Nephron (organoid): ENCODE data around the gene CSF3.
A peak's percentile ranks its signal among the peaks of the same experiment; 100 is the strongest.
"Not testable (repeated sequence)": the region's sequence is repeated elsewhere in the genome, so short reads cannot be mapped to it uniquely, and the experiment has no call there.

Source experiments
- H3K27ac Mint-ChIP-seq, 3 experiments: 2 replicates each; pipeline ENCODE4 v1.8.0; 2020; ENCODE audit warnings: mixed read lengths in 3 of 3, mild to moderate bottlenecking in 2 of 3, moderate library complexity in 1 of 3
- H3K27me3 Mint-ChIP-seq: 2 replicates; pipeline ENCODE4 v1.8.0; 2021; ENCODE audit warnings: low read depth, mild to moderate bottlenecking, moderate library complexity, mixed read lengths
- H3K36me3 Mint-ChIP-seq: 2 replicates; pipeline ENCODE4 v1.8.0; 2020; ENCODE audit warnings: low read depth, mixed read lengths
- H3K4me1 Mint-ChIP-seq: 2 replicates; pipeline ENCODE4 v1.8.0; 2020; ENCODE audit warnings: mixed read lengths
- H3K4me3 Mint-ChIP-seq, 3 experiments: 2 replicates each; pipeline ENCODE4 v1.8.0; 2020; ENCODE audit warnings: mild to moderate bottlenecking in 3 of 3, mixed read lengths in 3 of 3, moderate library complexity in 2 of 3
- H3K9me3 Mint-ChIP-seq: 2 replicates; pipeline ENCODE4 v1.8.0; 2020; ENCODE audit warnings: mixed read lengths
- CTCF ChIP-seq, 3 experiments: fragments of 200-600 bp; sonication (generic); IDR thresholded peaks; one replicate each; pipeline ENCODE4 v1.5.0; 2021; ENCODE audit warnings: antibody characterized with exemption in 3 of 3; ENCODE audit not compliant: unreplicated experiment in 3 of 3

The CSF3 gene

GRCh38 chr17:40000161-40000560 is 15.1 kb upstream of the CSF3 start:
- Mint-ChIP-seq H3K9me3 (peaks cover under 1% of the 10 kb centered on the region), H3K27ac (no peak overlapping the region), H3K27me3 (no peaks in the 10 kb centered on the region), H3K36me3 (peaks cover 21% of the 10 kb centered on the region), H3K4me1 (peaks cover 9% of the 10 kb centered on the region), H3K4me3 (no peak overlapping the region)
- no peak for TF ChIP-seq CTCF (IDR thresholded peaks at IDR 0.05; ENCODE audit: unreplicated experiment in 3 of 3)

- Mint-ChIP-seq H3K36me3 (peaks cover 12% of the 10 kb centered on the region), H3K4me1 (peaks cover 13% of the 10 kb centered on the region)
- not testable (repeated sequence) for H3K9me3 Mint-ChIP-seq, H3K27ac Mint-ChIP-seq, H3K27me3 Mint-ChIP-seq, H3K4me3 Mint-ChIP-seq
Measured at GRCh38 chr17:40001335-40001734, 13.9 kb upstream of the CSF3 start.

- H3K27me3 Mint-ChIP-seq, result no peaks in the 10 kb centered on the region
- H3K36me3 Mint-ChIP-seq, result no peaks in the 10 kb centered on the region
- H3K4me3 Mint-ChIP-seq, result no peak overlapping the region
- peak overlapping the region in 2 of 3 experiments; percentile 35 to 37 for H3K27ac Mint-ChIP-seq
- H3K9me3 Mint-ChIP-seq, result peaks cover 2% of the 10 kb centered on the region
- no peak for TF ChIP-seq CTCF (IDR thresholded peaks at IDR 0.05; ENCODE audit: unreplicated experiment in 3 of 3)
- peaks cover 13% of the 10 kb centered on the region for H3K4me1 Mint-ChIP-seq
Measured at GRCh38 chr17:40004072-40004471, 11.2 kb upstream of the CSF3 start.

GRCh38 chr17:40004712-40005111 is 10.5 kb upstream of the CSF3 start:
- no peak for TF ChIP-seq CTCF (IDR thresholded peaks at IDR 0.05; ENCODE audit: unreplicated experiment in 3 of 3)
- H3K9me3 Mint-ChIP-seq, result peaks cover 2% of the 10 kb centered on the region
- H3K27me3 Mint-ChIP-seq, result no peaks in the 10 kb centered on the region
- peak overlapping the region in 1 of 3 experiments; percentile 35 for H3K27ac Mint-ChIP-seq
- peaks cover 13% of the 10 kb centered on the region for H3K4me1 Mint-ChIP-seq
- H3K36me3 Mint-ChIP-seq, result no peaks in the 10 kb centered on the region
- H3K4me3 Mint-ChIP-seq, result no peak overlapping the region

GRCh38 chr17:40005520-40005919 is 9.7 kb upstream of the CSF3 start:
- H3K4me3 Mint-ChIP-seq, result no peak overlapping the region
- H3K9me3 Mint-ChIP-seq, result peaks cover 2% of the 10 kb centered on the region
- TF ChIP-seq CTCF (IDR thresholded peaks at IDR 0.05; ENCODE audit: unreplicated experiment in 3 of 3), result no peak
- H3K36me3 Mint-ChIP-seq, result no peaks in the 10 kb centered on the region
- peaks cover 13% of the 10 kb centered on the region for H3K4me1 Mint-ChIP-seq
- no peaks in the 10 kb centered on the region for H3K27me3 Mint-ChIP-seq
- H3K27ac Mint-ChIP-seq, result no peak overlapping the region

GRCh38 chr17:40010946-40011500 is 4.2 kb upstream of the CSF3 start:
- H3K36me3 Mint-ChIP-seq, H3K9me3 Mint-ChIP-seq, H3K27ac Mint-ChIP-seq, H3K4me3 Mint-ChIP-seq: not testable (repeated sequence)
- Mint-ChIP-seq H3K27me3 (peaks cover 13% of the 10 kb centered on the region), H3K4me1 (peaks cover 17% of the 10 kb centered on the region)

- not testable (repeated sequence) for H3K36me3 Mint-ChIP-seq, H3K9me3 Mint-ChIP-seq, H3K4me3 Mint-ChIP-seq, H3K27ac Mint-ChIP-seq
- Mint-ChIP-seq H3K4me1 (peaks cover 26% of the 10 kb centered on the region), H3K27me3 (peaks cover 13% of the 10 kb centered on the region)
Measured at GRCh38 chr17:40012017-40012647, 3.1 kb upstream of the CSF3 start.
